SK-N-MC (cell line): Measurements from ENCODE around the gene PIAS4.

Source experiments
- EZH2 ChIP-seq: fragments of 200-600 bp; sonication (generic); IDR thresholded peaks from one replicate; pipeline ENCODE4 v1.6.1; 2017; ENCODE audit warnings: antibody characterized with exemption
- FOXP2 ChIP-seq: optimal IDR thresholded peaks from 2 replicates; pipeline ENCODE3; 2011; ENCODE audit warnings: mild to moderate bottlenecking, moderate library complexity; ENCODE audit not compliant: insufficient read depth; ENCODE audit errors: extremely low read length, control extremely low read depth
- POLR2AphosphoS5 ChIP-seq: IDR thresholded peaks from 2 replicates; pipeline ENCODE4 v1.6.1; 2012; ENCODE audit warnings: mild to moderate bottlenecking, low read depth, low read length, borderline replicate concordance

DNA sequence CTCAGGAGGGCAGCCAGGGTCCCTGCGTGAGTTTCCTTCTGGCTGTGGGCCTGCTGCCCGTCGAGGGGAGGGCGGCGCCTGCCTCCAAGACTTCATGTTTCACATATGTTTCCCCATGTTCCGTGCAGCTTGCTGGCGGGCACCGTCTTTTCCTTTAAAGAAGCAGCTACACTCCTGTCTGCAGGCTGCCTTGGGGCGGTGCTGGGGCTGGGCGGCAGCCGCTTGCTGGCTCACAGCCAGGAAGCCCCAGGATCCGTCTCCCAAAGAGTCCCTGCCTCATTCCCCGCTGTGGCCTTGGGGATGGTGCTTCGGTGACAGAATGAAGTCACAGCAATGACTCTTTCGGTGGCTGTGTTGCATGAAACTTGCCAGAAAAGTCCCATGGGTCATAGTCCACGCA, 24.9 kb downstream of the PIAS4 start:
- TF ChIP-seq EZH2, result no peak
- no peak for TF ChIP-seq FOXP2
- TF ChIP-seq POLR2AphosphoS5, result no peak
